ENCODE data around the gene RLN3.
A peak's percentile ranks its signal among the peaks of the same experiment; 100 is the strongest.

Gene RLN3

GRCh38 chr19:13985771-13986347 is 42.1 kb upstream of the RLN3 start:
- Histone ChIP-seq H2AFZ (ENCODE audit: low read depth) (peak overlapping the region; percentile 42; the same call in 1 of the 2 replicates), H3K27me3 (ENCODE audit: insufficient read depth, low read depth) (no peaks in the 10 kb centered on the region), H3K4me2 (peak overlapping the region; percentile 67), H4K20me1 (ENCODE audit: insufficient read depth) (no peaks in the 10 kb centered on the region), H3K4me3 (IDR thresholded peaks at IDR 0.05; ENCODE audit: insufficient read depth, low read depth, low read length) (no peak overlapping the region), H3K9ac (peak overlapping the region; percentile 35; the same call in 1 of the 2 replicates), H3K36me3 (ENCODE audit: insufficient read depth) (no peaks in the 10 kb centered on the region), H3K27ac (peak overlapping the region; percentile 57), H3K4me1 (ENCODE audit: low read depth, poor library complexity, severe bottlenecking) (peaks cover 17% of the 10 kb centered on the region), H3K79me2 (ENCODE audit: insufficient read depth, low read depth) (no peaks in the 10 kb centered on the region)
- no peak for TF ChIP-seq CTCF (conservative IDR thresholded peaks at IDR 0.05; ENCODE audit: low read depth, low read length)

GRCh38 chr19:13986348-13986904 is 41.5 kb upstream of the RLN3 start:
- TF ChIP-seq CTCF (conservative IDR thresholded peaks at IDR 0.05; ENCODE audit: low read depth, low read length) = no peak
- no peak overlapping the region for H3K4me3 ChIP-seq (IDR thresholded peaks at IDR 0.05; ENCODE audit: insufficient read depth, low read depth, low read length)
- no peaks in the 10 kb centered on the region for H4K20me1 ChIP-seq (ENCODE audit: insufficient read depth)
- H3K4me1 ChIP-seq (ENCODE audit: low read depth, poor library complexity, severe bottlenecking) = peaks cover 17% of the 10 kb centered on the region
- H3K9ac ChIP-seq = peak overlapping the region; percentile 35; the same call in 1 of the 2 replicates
- H3K27me3 ChIP-seq (ENCODE audit: insufficient read depth, low read depth) = no peaks in the 10 kb centered on the region
- no peaks in the 10 kb centered on the region for H3K79me2 ChIP-seq (ENCODE audit: insufficient read depth, low read depth)
- peak overlapping the region; percentile 57 for H3K27ac ChIP-seq
- H3K4me2 ChIP-seq = peak overlapping the region; percentile 67
- H3K36me3 ChIP-seq (ENCODE audit: insufficient read depth) = no peaks in the 10 kb centered on the region
- peak overlapping the region; percentile 42; the same call in 1 of the 2 replicates for H2AFZ ChIP-seq (ENCODE audit: low read depth)

GRCh38 chr19:13987101-13987890 is 40.7 kb upstream of the RLN3 start:
- peak overlapping the region; percentile 42; the same call in 1 of the 2 replicates for H2AFZ ChIP-seq (ENCODE audit: low read depth)
- no peak for TF ChIP-seq CTCF (conservative IDR thresholded peaks at IDR 0.05; ENCODE audit: low read depth, low read length)
- H3K27ac ChIP-seq = peak overlapping the region; percentile 57; the same call in 1 of the 2 replicates
- H3K79me2 ChIP-seq (ENCODE audit: insufficient read depth, low read depth) = no peaks in the 10 kb centered on the region
- H3K4me1 ChIP-seq (ENCODE audit: low read depth, poor library complexity, severe bottlenecking) = peaks cover 17% of the 10 kb centered on the region
- no peaks in the 10 kb centered on the region for H3K27me3 ChIP-seq (ENCODE audit: insufficient read depth, low read depth)
- H3K4me3 ChIP-seq (IDR thresholded peaks at IDR 0.05; ENCODE audit: insufficient read depth, low read depth, low read length) = no peak overlapping the region
- peak overlapping the region; percentile 35; the same call in 1 of the 2 replicates for H3K9ac ChIP-seq
- no peaks in the 10 kb centered on the region for H3K36me3 ChIP-seq (ENCODE audit: insufficient read depth)
- H4K20me1 ChIP-seq (ENCODE audit: insufficient read depth) = no peaks in the 10 kb centered on the region
- peak overlapping the region; percentile 67 for H3K4me2 ChIP-seq

- Histone ChIP-seq H3K9ac (no peak overlapping the region), H3K27ac (no peak overlapping the region), H3K79me2 (ENCODE audit: insufficient read depth, low read depth) (no peaks in the 10 kb centered on the region), H3K4me2 (no peak overlapping the region), H3K36me3 (ENCODE audit: insufficient read depth) (no peaks in the 10 kb centered on the region), H2AFZ (ENCODE audit: low read depth) (no peak overlapping the region), H3K4me3 (IDR thresholded peaks at IDR 0.05; ENCODE audit: insufficient read depth, low read depth, low read length) (no peak overlapping the region), H3K4me1 (ENCODE audit: low read depth, poor library complexity, severe bottlenecking) (peaks cover 17% of the 10 kb centered on the region), H4K20me1 (ENCODE audit: insufficient read depth) (no peaks in the 10 kb centered on the region), H3K27me3 (ENCODE audit: insufficient read depth, low read depth) (no peaks in the 10 kb centered on the region)
- no peak for TF ChIP-seq CTCF (conservative IDR thresholded peaks at IDR 0.05; ENCODE audit: low read depth, low read length)
These were observed 38.5 kb upstream of the RLN3 start for GRCh38 chr19:13989487-13989886.

Measured in KMS-11 (cell line).